Activated CD8-positive, alpha-beta T cell treated with anti-CD3 and anti-CD28 coated beads for 36 hours (primary cell): ENCODE results near the gene RBFOX1. TPM values are rescaled to one million over a fixed set of nuclear protein-coding genes. Genes with fewer than 3 reads are reported as not detected.

Experiments
- ATAC-seq: fragments of 200-7000 bp; cut with Tn5 transposase; one replicate; pipeline ENCODE4 v1.10.0; 2021; ENCODE audit warnings: mild to moderate bottlenecking, moderate library complexity
- CTCF ChIA-PET: fragments of 350-600 bp; sonication (Branson Sonifier 250); formaldehyde crosslinking; loops from one replicate; lab custom pipeline; 2021; ENCODE audit warnings: antibody characterized with exemption; lab: Charles Lee
- POLR2A ChIA-PET: fragments of 350-600 bp; sonication (Branson Sonifier 250); formaldehyde crosslinking; loops from one replicate; lab custom pipeline; 2021; ENCODE audit warnings: antibody characterized with exemption; lab: Charles Lee
- DNase-seq: peaks from one replicate; pipeline ENCODE4 v3.0.0-alpha.2; 2020
- H3K27ac Mint-ChIP-seq: one replicate; pipeline ENCODE4 v1.8.0; 2021; ENCODE audit warnings: mild to moderate bottlenecking, mixed read lengths
- H3K27me3 Mint-ChIP-seq: one replicate; pipeline ENCODE4 v1.8.0; 2021; ENCODE audit warnings: mixed read lengths
- H3K36me3 Mint-ChIP-seq: one replicate; pipeline ENCODE4 v1.8.0; 2021; ENCODE audit warnings: low read depth, mixed read lengths
- H3K4me1 Mint-ChIP-seq: one replicate; pipeline ENCODE4 v1.8.0; 2021; ENCODE audit warnings: low read depth, mixed read lengths
- H3K4me3 Mint-ChIP-seq: one replicate; pipeline ENCODE4 v1.8.0; 2021; ENCODE audit warnings: mild to moderate bottlenecking, moderate library complexity, mixed read lengths
- H3K9me3 Mint-ChIP-seq: one replicate; pipeline ENCODE4 v1.8.0; 2021; ENCODE audit warnings: mixed read lengths
- CTCF ChIP-seq: fragments of 200-600 bp; IDR thresholded peaks from one replicate; pipeline ENCODE4 v1.8.0; 2022; ENCODE audit warnings: antibody characterized with exemption, mild to moderate bottlenecking
- intact Hi-C: fragments of 100-400 bp; cut with micrococcal nuclease; formaldehyde crosslinking; loops from one replicate; pipeline ENCODE4 v1.10.0; 2022
- total RNA-seq, 2 experiments: library from RNA; stranded (reverse); gene quantifications; one replicate each; pipeline ENCODE4 v1.2.3, GENCODE V29; 2021

The RBFOX1 gene
- total RNA-seq, 2 experiments from 2014 or later = not detected

DNA sequence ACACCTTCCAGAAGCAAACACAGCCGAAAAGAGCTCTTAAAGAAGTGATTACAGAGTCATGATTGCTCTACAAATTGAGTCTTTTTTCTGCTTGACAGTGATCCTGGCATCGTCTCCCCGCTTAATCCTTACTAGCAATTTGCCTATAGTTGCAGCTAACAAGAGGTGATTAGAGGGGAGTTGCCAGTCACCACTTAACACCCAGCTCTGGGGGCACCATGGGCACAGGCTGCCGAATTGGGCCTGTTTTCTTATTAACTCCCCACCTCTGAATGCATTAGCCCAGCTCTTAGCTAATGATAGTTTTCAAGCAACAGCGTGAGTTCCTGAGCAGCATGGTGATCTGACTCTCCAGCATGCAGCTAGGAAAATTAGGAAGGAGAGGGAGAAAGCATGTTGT is 93.5 kb downstream of the RBFOX1 start:
- intact Hi-C loops = no loop called here
- Mint-ChIP-seq H3K4me1 (no peaks in the 10 kb centered on the region), H3K36me3 (no peaks in the 10 kb centered on the region), H3K27ac (no peak overlapping the region), H3K27me3 (no peaks in the 10 kb centered on the region), H3K9me3 (peaks cover 11% of the 10 kb centered on the region), H3K4me3 (no peak overlapping the region)
- ChIA-PET CTCF (no interaction called here), POLR2A (no interaction called here)
- DNase-seq (no peak), ATAC-seq (no peak)
- no peak for TF ChIP-seq CTCF

- TF ChIP-seq CTCF = no peak
- CTCF ChIA-PET = no interaction called here
- no peaks in the 10 kb centered on the region for H3K36me3 Mint-ChIP-seq
- ATAC-seq (no peak), DNase-seq (no peak)
- POLR2A ChIA-PET = no interaction called here
- H3K4me1 Mint-ChIP-seq = no peaks in the 10 kb centered on the region
- no peak overlapping the region for H3K27ac Mint-ChIP-seq
- peaks cover 10% of the 10 kb centered on the region for H3K9me3 Mint-ChIP-seq
- H3K4me3 Mint-ChIP-seq = no peak overlapping the region
- H3K27me3 Mint-ChIP-seq = no peaks in the 10 kb centered on the region
- intact Hi-C loops = no loop called here
Observed at GRCh38 chr16:7431723-7432122, 99.1 kb downstream of the RBFOX1 start.

DNA sequence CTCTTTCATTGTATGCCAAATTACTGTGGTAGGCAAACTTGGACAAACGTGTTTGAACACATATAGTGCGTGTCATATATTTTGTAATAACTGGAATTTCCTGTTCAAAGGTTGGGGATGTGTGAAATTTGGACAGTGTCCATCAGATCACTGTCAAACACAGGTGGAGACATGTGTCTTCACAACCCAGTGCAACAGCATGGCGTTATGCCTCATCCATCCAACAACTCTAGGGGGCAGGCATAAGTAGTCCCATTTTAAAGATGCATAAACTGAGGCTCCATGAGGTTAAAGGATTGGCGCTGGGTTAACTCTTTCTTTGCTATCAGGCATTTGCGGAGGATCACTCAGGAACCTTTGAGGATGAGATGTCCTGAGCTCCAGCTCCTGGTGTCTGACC is 103.7 kb downstream of the RBFOX1 start:
- POLR2A ChIA-PET = no interaction called here
- intact Hi-C loops = no loop called here
- CTCF ChIA-PET = no interaction called here
- Mint-ChIP-seq H3K27ac (no peak overlapping the region), H3K27me3 (no peaks in the 10 kb centered on the region), H3K4me3 (no peak overlapping the region), H3K4me1 (no peaks in the 10 kb centered on the region), H3K9me3 (peaks cover 6% of the 10 kb centered on the region), H3K36me3 (no peaks in the 10 kb centered on the region)
- DNase-seq (no peak), ATAC-seq (no peak)
- TF ChIP-seq CTCF = no peak

DNA sequence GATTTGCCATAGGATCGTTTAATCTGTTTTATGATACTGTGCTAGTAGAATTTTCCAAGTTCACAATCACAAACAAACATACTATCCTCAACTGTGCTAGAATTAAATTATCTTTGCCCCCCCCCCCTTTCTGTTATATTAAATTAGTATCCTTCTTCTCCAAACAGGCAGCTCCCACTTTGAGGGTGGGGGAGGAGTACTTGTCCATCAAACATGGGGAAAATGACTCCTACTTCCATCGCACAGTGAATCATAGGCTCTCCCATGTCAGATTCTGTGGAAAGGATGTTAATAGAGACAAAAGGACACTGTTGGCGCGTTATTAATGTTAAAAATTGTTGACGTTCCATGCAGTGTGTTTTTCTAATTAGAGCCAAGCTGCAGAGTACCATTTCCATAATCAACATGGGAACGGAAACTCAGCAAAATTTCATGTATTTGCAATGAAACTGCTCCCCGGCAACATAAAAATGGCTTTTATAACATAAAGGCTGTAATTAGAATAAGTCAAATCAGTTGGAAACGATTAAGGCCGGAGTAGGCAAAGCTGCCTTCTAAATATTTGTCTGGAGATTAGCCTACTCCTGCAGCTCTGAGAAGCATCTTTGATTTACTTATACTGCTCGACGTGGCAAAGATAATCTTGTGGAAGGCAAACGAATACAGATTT is 104.6 kb downstream of the RBFOX1 start:
- no peaks in the 10 kb centered on the region for H3K36me3 Mint-ChIP-seq
- no peaks in the 10 kb centered on the region for H3K27me3 Mint-ChIP-seq
- DNase-seq (no peak), ATAC-seq (no peak)
- intact Hi-C loops = no loop called here
- H3K4me3 Mint-ChIP-seq = no peak overlapping the region
- H3K9me3 Mint-ChIP-seq = peaks cover 6% of the 10 kb centered on the region
- H3K4me1 Mint-ChIP-seq = no peaks in the 10 kb centered on the region
- no peak for TF ChIP-seq CTCF
- ChIA-PET CTCF (no interaction called here), POLR2A (interaction anchor here (0.6 kb wide), 1 partner anchor 16 kb away, joined by 3 read pairs; no protein-coding TSS in a partner anchor)
- no peak overlapping the region for H3K27ac Mint-ChIP-seq

GRCh38 chr16:7437843-7438242 is 105.2 kb downstream of the RBFOX1 start:
- H3K9me3 Mint-ChIP-seq = peaks cover 6% of the 10 kb centered on the region
- DNase-seq (no peak), ATAC-seq (no peak)
- H3K36me3 Mint-ChIP-seq = no peaks in the 10 kb centered on the region
- no peak for TF ChIP-seq CTCF
- H3K4me3 Mint-ChIP-seq = no peak overlapping the region
- intact Hi-C loops = no loop called here
- ChIA-PET CTCF (no interaction called here), POLR2A (no interaction called here)
- H3K4me1 Mint-ChIP-seq = no peaks in the 10 kb centered on the region
- H3K27me3 Mint-ChIP-seq = no peaks in the 10 kb centered on the region
- no peak overlapping the region for H3K27ac Mint-ChIP-seq
